D721Med (cell line): ENCODE measurements around the gene TOLLIP.

Experiments used
- DNase-seq: peaks from one replicate; pipeline ENCODE4 v3.0.0; 2011; ENCODE audit warnings: low spot score; ENCODE audit not compliant: insufficient read length
- FAIRE-seq: peaks from 2 replicates; lab custom pipeline; 2011; peaks lifted over from hg19 to GRCh38; lab: Jason Lieb, UNC
- TF ChIP-seq, protein P1 (sequence below): IDR thresholded peaks from 2 replicates; pipeline ENCODE4 v1.5.1; 2012; ENCODE audit warnings: mild to moderate bottlenecking, control low read depth; ENCODE audit not compliant: insufficient read depth; ENCODE audit errors: missing control alignments

The TOLLIP gene

DNA sequence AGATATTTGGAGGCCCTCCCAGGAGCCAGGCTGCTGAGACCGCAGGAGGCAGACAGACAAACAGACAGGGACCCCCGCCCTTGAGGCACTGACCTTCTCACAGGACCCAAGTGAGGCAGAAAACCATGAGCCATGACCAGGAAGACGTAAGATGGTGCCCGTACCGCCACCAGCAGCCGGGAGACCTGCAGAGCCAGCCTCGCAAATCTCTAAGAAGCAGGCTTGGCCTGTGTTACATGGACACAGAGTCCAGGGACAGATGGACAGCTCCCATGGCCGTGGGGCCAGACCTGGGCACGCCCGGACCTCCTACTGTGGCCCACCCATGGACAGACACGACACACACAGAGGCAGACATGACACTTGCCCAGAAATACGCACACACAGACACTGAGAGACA, 30.7 kb upstream of the TOLLIP start:
- FAIRE-seq, result no peak
- TF ChIP-seq, protein P1, sequence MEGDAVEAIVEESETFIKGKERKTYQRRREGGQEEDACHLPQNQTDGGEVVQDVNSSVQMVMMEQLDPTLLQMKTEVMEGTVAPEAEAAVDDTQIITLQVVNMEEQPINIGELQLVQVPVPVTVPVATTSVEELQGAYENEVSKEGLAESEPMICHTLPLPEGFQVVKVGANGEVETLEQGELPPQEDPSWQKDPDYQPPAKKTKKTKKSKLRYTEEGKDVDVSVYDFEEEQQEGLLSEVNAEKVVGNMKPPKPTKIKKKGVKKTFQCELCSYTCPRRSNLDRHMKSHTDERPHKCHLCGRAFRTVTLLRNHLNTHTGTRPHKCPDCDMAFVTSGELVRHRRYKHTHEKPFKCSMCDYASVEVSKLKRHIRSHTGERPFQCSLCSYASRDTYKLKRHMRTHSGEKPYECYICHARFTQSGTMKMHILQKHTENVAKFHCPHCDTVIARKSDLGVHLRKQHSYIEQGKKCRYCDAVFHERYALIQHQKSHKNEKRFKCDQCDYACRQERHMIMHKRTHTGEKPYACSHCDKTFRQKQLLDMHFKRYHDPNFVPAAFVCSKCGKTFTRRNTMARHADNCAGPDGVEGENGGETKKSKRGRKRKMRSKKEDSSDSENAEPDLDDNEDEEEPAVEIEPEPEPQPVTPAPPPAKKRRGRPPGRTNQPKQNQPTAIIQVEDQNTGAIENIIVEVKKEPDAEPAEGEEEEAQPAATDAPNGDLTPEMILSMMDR, result no peak
- no peak for DNase-seq

DNA sequence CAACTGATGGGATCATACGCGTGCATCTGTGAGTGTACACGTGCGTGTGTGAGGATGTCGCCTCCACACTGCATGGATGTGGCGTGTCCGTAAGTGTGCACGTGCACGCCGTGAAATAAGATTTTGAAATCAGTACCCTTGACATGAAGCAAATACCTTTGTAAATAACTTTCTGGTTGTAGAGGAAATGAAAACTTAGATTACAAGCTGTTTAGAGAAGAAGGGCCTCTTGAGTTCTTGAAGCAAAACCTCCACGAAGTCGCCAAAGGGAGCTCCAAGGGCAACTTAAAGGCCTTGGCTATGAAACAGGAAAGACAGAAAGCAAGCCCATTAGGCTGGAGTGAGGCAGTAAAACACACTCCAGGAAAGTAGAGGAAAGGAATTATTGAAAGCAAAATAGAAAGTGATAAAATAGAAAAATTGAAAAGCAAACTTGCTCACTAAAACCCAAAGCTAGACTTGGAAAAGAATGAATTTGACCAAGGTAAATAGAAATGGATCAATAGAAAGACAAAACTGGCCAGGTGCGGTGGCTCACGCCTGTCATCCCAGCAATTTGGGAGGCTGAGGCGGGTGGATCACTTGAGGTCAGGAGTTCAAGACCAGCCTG, 29.7 kb upstream of the TOLLIP start:
- no peak for FAIRE-seq

DNA sequence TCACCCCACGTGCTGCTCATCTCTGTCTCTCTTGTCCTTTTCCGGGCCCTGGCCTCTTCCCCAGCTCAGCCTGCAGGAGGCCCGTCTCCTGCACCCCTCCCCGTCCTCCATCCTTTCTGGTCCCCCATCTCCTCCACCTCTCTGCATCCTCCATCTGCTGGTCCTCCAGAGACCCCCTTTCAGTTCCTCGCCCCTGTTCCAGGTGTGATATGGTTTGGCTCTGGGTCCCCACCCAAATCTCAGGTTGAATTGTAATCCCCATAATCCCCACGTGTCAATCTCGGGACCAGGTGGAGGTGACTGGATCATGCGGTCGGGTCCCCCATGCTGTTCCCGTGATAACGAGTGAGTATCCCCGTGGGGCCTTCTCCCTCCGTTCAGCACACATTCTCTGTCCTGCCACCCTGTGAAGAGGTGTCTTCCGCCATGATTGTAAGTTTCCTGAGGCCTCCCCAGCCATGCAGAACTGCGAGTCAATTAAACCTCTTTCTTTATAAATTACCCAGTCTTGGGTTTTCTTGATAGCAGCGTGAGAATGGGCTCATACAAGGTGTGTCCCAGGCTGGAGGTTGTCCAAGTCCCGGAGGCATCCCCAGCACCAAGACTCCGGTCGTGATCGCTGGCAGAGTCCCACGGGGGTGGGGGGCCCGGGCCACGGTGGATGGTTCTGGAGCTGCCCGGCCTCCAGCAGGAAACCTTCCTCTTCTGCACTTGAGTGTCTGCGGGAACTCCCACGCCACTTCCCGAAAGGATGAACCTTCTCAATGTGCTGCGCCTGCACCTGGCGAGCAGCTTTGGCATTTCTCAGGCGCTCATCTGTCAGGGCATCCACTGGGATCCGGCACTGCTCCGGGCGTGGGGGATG, 29.0 kb upstream of the TOLLIP start:
- DNase-seq (no peak), FAIRE-seq (no peak)
- TF ChIP-seq, protein P1, result no peak

More for the DNA sequence above, 29.7 kb upstream of the TOLLIP start:
- no peak for DNase-seq
- TF ChIP-seq, protein P1, result no peak

DNA sequence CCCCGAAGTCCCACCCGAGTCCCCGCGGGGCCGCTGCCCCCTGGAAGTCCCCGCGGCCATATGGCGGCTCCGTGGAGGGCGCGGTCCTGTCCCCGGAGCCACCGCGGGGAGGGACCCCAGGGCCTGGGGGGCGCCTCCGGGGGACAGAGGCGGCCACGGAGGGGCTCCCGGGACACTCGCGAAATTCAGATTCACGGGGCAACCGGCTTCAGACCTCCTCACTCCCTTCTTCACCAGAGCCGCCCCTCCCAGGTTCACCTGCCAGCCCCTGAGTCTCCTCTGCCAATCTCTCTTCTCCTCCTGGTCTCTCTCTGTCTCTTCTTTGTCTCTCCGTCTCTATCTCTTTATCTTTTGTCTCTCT, 28.2 kb upstream of the TOLLIP start:
- TF ChIP-seq, protein P1, result no peak
- DNase-seq (no peak), FAIRE-seq (no peak)

DNA sequence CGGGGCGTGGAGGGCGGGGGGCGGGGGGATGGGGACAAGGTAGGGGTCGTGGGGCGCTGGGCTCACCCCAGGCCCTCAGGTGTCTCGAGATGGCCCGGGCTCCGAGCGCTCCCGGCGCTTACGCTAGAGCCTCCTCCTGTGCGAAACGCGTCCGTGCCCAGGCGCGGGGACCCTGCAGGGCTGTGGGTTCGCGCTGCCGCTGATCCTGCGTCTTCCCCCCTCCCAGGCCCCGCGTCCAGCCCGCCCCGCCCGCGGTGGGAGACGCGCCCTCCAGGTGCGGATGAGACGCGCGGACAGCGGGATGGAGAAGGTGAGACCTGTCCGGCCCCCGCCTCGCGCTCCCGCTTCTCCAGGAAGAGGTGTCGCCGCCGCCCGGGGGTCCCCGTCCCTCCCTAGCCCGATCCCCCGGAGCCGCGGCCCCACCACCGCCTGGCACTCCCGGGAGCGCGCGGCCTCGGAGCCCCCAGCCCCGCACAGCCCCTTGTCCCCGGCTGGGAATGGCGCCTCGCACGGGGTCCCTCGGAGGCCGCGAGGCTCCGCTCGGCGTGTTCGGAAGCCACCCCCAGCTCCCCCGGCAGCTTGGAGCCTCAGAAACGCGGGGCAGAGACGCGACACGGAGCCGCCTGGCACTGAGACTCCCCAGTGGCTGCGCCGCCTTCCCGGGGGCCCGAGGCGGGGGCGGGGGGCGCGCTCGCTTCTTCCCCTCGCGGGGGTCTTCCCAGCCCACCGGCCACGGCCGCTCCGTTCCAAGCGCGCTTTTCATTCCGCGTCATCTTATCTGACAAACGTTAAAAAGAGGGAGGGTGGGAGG, 27.6 kb upstream of the TOLLIP start:
- no peak for DNase-seq
- FAIRE-seq, result no peak
- TF ChIP-seq, protein P1, result no peak

DNA sequence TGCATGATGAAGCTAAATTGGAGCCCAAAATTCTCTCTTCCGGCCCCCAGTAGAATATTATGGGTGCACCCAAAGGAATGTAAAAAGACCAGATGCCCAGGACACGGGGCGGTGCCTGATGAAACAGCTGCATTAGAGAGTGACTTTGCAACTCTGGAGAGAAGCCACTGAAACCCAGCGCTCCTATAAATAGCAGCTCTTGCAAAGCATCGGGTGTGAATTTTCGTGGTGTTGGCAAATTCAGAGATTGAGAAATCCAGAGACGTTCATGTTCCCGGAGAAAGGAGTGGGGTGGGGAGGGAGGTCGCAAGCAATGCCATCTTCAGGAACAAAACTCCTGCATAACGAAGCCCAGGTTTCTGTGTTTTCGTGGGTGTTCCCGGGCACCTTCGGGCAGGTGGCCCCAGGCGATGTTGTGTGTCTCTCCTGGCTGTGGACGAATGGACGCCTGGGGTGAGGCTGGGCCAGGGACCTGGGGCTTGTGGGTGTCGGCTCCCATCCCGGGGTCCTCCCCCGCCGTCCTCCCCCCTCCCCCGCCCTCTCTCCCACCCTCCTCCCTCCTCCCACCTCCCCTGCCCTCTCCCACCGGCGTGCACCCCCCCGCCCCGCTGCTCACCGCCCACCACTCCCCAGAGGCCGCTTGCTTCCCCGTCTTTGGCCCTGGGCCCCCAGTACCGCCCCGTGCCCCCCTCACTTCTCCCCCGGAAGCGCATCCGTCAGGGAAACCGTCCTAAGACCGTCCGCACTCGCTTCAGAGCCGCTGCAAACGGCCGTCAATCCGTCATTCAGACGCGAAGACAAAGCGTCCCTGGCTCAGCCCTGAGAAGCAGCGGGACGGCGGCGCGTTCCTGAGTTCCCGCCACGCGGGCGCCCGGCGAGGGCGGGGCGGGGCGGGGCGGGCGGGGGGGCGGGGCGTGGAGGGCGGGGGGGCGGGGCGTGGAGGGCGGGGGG, 26.7 kb upstream of the TOLLIP start:
- FAIRE-seq, result no peak
- TF ChIP-seq, protein P1, result no peak
- no peak for DNase-seq
